Measurements from ENCODE around the gene SEL1L3. TPM values are rescaled to one million over a fixed set of nuclear protein-coding genes. Genes with fewer than 3 reads are reported as not detected.
"Not testable (repeated sequence)": the region's sequence is repeated elsewhere in the genome, so short reads cannot be mapped to it uniquely, and the experiment has no call there.

Gene SEL1L3
- total RNA-seq, 1 donor from 2014 or later: 62.7 TPM

- H3K36me3 Mint-ChIP-seq (ENCODE audit: insufficient read depth): no peaks in the 10 kb centered on the region
Measured at GRCh38 chr4:25874655-25875054, 11.9 kb upstream of the SEL1L3 start.

GRCh38 chr4:25873632-25874129, 10.9 kb upstream of the SEL1L3 start:
- H3K9me3 Mint-ChIP-seq (ENCODE audit: low read depth): no peaks in the 10 kb centered on the region
- no peak for TF ChIP-seq CTCF (IDR thresholded peaks at IDR 0.05; ENCODE audit: unreplicated experiment)
- peaks cover 5% of the 10 kb centered on the region for H3K27me3 Mint-ChIP-seq

More at GRCh38 chr4:25874655-25875054, 11.9 kb upstream of the SEL1L3 start:
- Mint-ChIP-seq H3K27ac (no peak overlapping the region), H3K9me3 (ENCODE audit: low read depth) (no peaks in the 10 kb centered on the region), H3K4me3 (ENCODE audit: low read depth) (no peak overlapping the region), H3K4me1 (ENCODE audit: low read depth) (peaks cover 13% of the 10 kb centered on the region), H3K27me3 (no peaks in the 10 kb centered on the region)
- no peak for TF ChIP-seq CTCF (IDR thresholded peaks at IDR 0.05; ENCODE audit: unreplicated experiment)
- no peak for DNase-seq (ENCODE audit: low spot score, unreplicated experiment)

GRCh38 chr4:25872851-25873631, 10.3 kb upstream of the SEL1L3 start:
- Mint-ChIP-seq H3K4me3 (ENCODE audit: low read depth) (no peak overlapping the region), H3K27ac (no peak overlapping the region), H3K27me3 (peaks cover 7% of the 10 kb centered on the region), H3K36me3 (ENCODE audit: insufficient read depth) (no peaks in the 10 kb centered on the region), H3K4me1 (ENCODE audit: low read depth) (peaks cover 13% of the 10 kb centered on the region), H3K9me3 (ENCODE audit: low read depth) (no peaks in the 10 kb centered on the region)
- no peak for DNase-seq (ENCODE audit: low spot score, unreplicated experiment)
- no peak for TF ChIP-seq CTCF (IDR thresholded peaks at IDR 0.05; ENCODE audit: unreplicated experiment)

More at GRCh38 chr4:25873632-25874129, 10.9 kb upstream of the SEL1L3 start:
- Mint-ChIP-seq H3K4me1 (ENCODE audit: low read depth) (peaks cover 13% of the 10 kb centered on the region), H3K4me3 (ENCODE audit: low read depth) (no peak overlapping the region), H3K36me3 (ENCODE audit: insufficient read depth) (no peaks in the 10 kb centered on the region), H3K27ac (no peak overlapping the region)
- DNase-seq (ENCODE audit: low spot score, unreplicated experiment): no peak

DNA sequence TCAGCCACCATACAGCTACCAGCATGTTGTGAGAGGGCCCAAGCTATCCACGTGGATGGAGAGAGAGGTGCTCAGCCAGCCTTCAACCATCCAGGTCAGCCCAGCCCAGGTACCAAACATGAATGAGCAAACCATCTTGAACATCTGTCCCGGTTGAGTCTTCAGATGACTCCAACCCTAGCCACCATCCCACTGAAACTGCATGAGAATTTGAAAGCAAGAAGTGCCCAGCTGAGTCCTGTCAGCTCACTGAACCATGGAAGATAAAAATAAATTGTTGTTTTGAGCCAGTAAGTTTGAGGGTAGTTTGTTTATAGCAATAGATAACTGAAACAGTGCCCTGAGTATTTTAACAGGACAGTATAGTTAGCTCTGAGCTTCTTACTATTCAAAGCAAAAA, 7.3 kb upstream of the SEL1L3 start:
- peaks cover 13% of the 10 kb centered on the region for H3K4me1 Mint-ChIP-seq (ENCODE audit: low read depth)
- H3K4me3 Mint-ChIP-seq (ENCODE audit: low read depth): no peak overlapping the region
- H3K27ac Mint-ChIP-seq: no peak overlapping the region
- no peaks in the 10 kb centered on the region for H3K36me3 Mint-ChIP-seq (ENCODE audit: insufficient read depth)
- peaks cover 25% of the 10 kb centered on the region for H3K27me3 Mint-ChIP-seq
- TF ChIP-seq CTCF (IDR thresholded peaks at IDR 0.05; ENCODE audit: unreplicated experiment): no peak
- no peaks in the 10 kb centered on the region for H3K9me3 Mint-ChIP-seq (ENCODE audit: low read depth)
- DNase-seq (ENCODE audit: low spot score, unreplicated experiment): no peak

- Mint-ChIP-seq H3K4me3 (ENCODE audit: low read depth) (no peak overlapping the region), H3K27me3 (peaks cover 28% of the 10 kb centered on the region), H3K27ac (no peak overlapping the region)
Measured at GRCh38 chr4:25867781-25868294, 5.0 kb upstream of the SEL1L3 start.

DNA sequence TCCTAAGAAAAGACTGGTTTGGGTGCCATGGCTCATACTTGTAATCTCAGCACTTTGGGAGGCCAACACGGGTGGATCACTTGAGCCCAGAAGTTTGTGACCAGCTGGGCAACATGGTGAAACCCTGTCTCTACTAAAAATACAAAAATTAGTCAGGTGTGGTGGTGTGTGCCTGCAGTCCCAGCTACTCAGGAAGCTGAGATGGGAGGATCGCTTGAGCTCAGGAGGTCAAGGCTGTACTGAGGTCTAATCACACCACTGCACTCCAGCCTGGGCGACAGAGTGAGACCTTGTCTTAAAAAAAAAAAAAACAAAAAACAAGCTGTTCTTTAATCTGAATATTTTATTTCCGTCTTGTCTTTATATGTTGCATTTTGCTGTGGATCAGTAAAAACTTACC, 3.6 kb upstream of the SEL1L3 start:
- not testable (repeated sequence) for H3K4me1 Mint-ChIP-seq (ENCODE audit: low read depth); H3K9me3 Mint-ChIP-seq (ENCODE audit: low read depth); H3K36me3 Mint-ChIP-seq (ENCODE audit: insufficient read depth)

More at GRCh38 chr4:25867781-25868294, 5.0 kb upstream of the SEL1L3 start:
- no peak for DNase-seq (ENCODE audit: low spot score, unreplicated experiment)
- Mint-ChIP-seq H3K4me1 (ENCODE audit: low read depth) (peaks cover 2% of the 10 kb centered on the region), H3K9me3 (ENCODE audit: low read depth) (no peaks in the 10 kb centered on the region), H3K36me3 (ENCODE audit: insufficient read depth) (no peaks in the 10 kb centered on the region)
- TF ChIP-seq CTCF (IDR thresholded peaks at IDR 0.05; ENCODE audit: unreplicated experiment): no peak

More for the DNA sequence above, 3.6 kb upstream of the SEL1L3 start:
- peaks cover 28% of the 10 kb centered on the region for H3K27me3 Mint-ChIP-seq
- not testable (repeated sequence) for H3K4me3 Mint-ChIP-seq (ENCODE audit: low read depth); DNase-seq (ENCODE audit: low spot score, unreplicated experiment); H3K27ac Mint-ChIP-seq
